LNCaP clone FGC (cell line): ENCODE results near the gene FANCD2.

Source experiments
- DNase-seq: peaks from one replicate; pipeline ENCODE4 v3.0.0-alpha.2; 2011; ENCODE audit warnings: low read depth
- H3K4me3 ChIP-seq: 2 replicates; pipeline ENCODE4 v1.5.1; 2011; ENCODE audit warnings: mild to moderate bottlenecking, low read depth, low read length, control low read depth
- TF ChIP-seq, protein P1 (sequence below): IDR thresholded peaks from 2 replicates; pipeline ENCODE4 v1.5.1; 2012; ENCODE audit warnings: mild to moderate bottlenecking; ENCODE audit not compliant: control insufficient read depth, insufficient read depth; ENCODE audit errors: extremely low read depth

The FANCD2 gene

DNA sequence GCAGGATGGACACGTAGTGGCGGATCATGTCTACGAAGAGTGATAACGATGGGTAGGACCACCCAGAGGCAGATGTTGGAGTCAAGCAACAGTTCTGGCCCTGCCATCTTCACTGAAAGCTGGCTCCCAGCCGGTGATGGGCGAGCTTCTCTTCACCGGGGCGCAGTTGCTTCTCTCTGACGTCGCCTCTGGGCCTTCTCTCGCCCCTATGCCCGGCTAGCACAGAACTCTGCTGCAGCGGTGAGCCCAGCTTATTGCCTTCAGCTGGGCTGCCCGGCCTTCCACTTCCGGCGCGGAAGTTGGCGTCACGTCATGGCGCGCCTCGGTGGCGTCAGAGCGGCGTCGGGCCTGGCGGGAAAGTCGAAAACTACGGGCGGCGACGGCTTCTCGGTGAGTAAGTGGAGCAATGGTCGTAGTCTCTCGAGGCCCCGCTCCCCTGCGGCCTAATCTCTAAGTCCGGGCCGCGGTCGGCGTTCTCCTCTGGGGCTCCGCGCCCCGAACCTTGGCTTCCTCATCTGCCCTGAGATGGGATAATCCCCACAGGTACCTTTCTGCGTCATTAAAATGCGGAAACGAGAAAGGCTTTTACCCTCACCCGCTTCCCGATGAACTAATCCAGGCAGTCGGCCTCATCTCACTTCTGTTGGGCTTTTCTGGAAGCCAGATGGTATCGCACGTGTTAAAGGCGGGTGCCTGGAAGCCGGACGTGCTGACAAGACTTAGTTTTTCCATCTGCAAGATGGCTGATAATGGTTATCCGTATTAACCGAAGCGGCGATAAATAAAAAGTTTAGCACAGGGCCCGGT, at the start of gene FANCD2:
Gene FANCD2 (plus strand): TSS at position 354 of the 807 bp plus-strand sequence. CDS start 2,221 bp downstream, outside the sequence.
- H3K4me3 ChIP-seq: peak within 1 kb of the TSS; percentile 85
- TF ChIP-seq, protein P1, sequence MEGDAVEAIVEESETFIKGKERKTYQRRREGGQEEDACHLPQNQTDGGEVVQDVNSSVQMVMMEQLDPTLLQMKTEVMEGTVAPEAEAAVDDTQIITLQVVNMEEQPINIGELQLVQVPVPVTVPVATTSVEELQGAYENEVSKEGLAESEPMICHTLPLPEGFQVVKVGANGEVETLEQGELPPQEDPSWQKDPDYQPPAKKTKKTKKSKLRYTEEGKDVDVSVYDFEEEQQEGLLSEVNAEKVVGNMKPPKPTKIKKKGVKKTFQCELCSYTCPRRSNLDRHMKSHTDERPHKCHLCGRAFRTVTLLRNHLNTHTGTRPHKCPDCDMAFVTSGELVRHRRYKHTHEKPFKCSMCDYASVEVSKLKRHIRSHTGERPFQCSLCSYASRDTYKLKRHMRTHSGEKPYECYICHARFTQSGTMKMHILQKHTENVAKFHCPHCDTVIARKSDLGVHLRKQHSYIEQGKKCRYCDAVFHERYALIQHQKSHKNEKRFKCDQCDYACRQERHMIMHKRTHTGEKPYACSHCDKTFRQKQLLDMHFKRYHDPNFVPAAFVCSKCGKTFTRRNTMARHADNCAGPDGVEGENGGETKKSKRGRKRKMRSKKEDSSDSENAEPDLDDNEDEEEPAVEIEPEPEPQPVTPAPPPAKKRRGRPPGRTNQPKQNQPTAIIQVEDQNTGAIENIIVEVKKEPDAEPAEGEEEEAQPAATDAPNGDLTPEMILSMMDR: no peak
- DNase-seq: no peak

- TF ChIP-seq, protein P1: no peak
- peak; percentile 94 for DNase-seq
- H3K4me3 ChIP-seq: no peak overlapping the region
These were observed 49.2 kb upstream of the FANCD2 start for GRCh38 chr3:9976721-9977709.

DNA sequence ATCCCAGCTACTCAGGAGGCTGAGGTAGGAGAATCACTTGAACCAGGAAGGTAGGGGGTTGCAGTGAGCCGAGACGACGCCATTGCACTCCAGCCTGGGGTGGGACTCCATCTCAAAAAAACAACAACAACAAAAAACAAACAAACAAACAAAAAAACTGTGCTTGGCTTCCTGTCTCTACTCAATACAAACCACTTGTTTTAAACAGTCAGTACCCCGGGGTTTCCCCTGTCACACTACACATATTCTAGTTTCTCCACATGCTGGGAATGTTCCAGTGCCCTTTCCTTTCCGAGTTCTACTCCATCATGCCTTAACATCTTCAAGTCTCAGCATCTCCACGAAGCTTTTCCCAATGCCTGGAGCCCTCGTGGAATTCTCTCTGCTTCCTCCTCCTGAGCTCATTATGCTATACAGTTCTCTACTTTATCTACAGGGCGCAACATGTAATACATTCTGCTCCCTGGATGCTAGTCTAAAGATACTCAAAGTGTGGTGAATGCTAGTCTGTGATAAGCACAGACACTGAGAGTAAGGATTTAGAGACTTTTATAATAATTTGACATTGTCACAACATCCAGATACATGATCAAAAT, 47.4 kb upstream of the FANCD2 start:
- no peak overlapping the region for H3K4me3 ChIP-seq
- DNase-seq: no peak
- TF ChIP-seq, protein P1: no peak

- TF ChIP-seq, protein P1: no peak
- H3K4me3 ChIP-seq: no peak overlapping the region
- DNase-seq: no peak
These were observed 46.0 kb upstream of the FANCD2 start for GRCh38 chr3:9980251-9980650.

DNA sequence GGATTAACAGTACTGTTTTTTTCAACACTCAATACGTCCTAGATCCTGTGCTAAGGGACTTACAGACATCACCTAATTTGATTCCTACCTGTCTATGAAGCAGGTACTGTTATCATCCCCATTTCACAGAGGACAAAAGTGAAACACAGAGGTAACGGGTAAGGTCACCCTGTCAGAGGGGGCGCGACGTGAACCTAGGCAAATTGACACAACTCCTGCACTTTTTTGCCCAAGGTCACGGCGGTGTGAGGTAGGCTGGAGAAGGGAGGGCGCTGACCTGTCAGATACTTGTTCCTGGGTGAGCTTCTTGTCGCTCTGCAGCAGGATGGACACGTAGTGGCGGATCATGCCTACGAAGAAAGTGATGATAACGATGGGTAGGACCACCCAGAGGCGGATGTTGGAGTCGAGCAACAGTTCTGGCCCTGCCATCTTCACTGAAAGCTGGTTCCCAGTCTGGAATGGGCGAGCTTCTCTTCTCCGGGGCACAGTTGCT, 40.0 kb upstream of the FANCD2 start:
- peak overlapping the region; percentile 95 for H3K4me3 ChIP-seq
- DNase-seq: no peak
- TF ChIP-seq, protein P1: no peak

- peak; percentile 64 for DNase-seq
- TF ChIP-seq, protein P1: no peak
- no peak overlapping the region for H3K4me3 ChIP-seq
These were observed 32.0 kb upstream of the FANCD2 start for GRCh38 chr3:9994086-9994844.
